ENCODE results near the gene CATSPERE.
A peak's percentile ranks its signal among the peaks of the same experiment; 100 is the strongest.

CATSPERE gene

GRCh38 chr1:244450597-244451538 lies 10.2 kb upstream of the CATSPERE start:
- TF ChIP-seq CTCF (conservative IDR thresholded peaks at IDR 0.05; ENCODE audit: low read length) (no peak), EZH2phosphoT487 (IDR thresholded peaks at IDR 0.05; ENCODE audit: borderline replicate concordance) (no peak)
- Histone ChIP-seq H3K9me3 (ENCODE audit: insufficient read depth, low read depth, low read length) (no peaks in the 10 kb centered on the region), H3K27me3 (ENCODE audit: insufficient read depth, low read length, poor library complexity, severe bottlenecking) (no peaks in the 10 kb centered on the region), H3K9me2 (replicated peaks; ENCODE audit: low read depth, low read length) (no peaks in the 10 kb centered on the region), H3K36me3 (ENCODE audit: insufficient read depth, low read length) (no peaks in the 10 kb centered on the region), H3K9ac (ENCODE audit: low read depth, low read length, poor library complexity, severe bottlenecking) (peak overlapping the region; percentile 96), H2AFZ (ENCODE audit: low read length) (peak overlapping the region; percentile 92), H4K20me1 (ENCODE audit: insufficient read depth, low read length, poor library complexity, severe bottlenecking) (peaks cover 50% of the 10 kb centered on the region), H3K4me1 (ENCODE audit: insufficient read depth, low read length, poor library complexity, severe bottlenecking) (peaks cover 56% of the 10 kb centered on the region), H3K79me2 (ENCODE audit: insufficient read depth, low read length) (peaks cover 57% of the 10 kb centered on the region), H3F3A (ENCODE audit: low read depth) (no peaks in the 10 kb centered on the region), H3K4me2 (ENCODE audit: low read depth, low read length, poor library complexity, severe bottlenecking) (peak overlapping the region; percentile 99), H3K4me3 (ENCODE audit: low read length, poor library complexity, severe bottlenecking) (peak overlapping the region; percentile 100)

DNA sequence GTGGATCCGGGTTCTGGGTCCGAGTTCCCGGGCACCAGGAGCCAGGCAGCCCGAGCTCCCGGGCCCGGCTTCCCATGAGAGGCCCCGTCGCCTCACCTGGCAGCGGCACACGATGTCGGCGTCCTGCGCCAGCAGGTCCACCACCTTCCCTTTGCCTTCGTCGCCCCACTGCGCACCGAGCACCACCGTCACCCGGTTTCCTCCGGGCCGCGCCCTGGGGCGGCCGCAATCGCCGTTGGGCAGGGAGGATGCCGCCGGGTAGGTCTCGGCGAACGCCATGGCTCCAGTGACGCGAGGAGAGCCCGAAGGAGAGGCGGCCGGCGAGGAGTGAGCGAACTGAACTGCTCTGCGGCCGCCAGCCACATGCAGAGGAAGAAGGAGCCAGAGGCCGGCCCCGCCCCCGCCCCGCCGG lies 9.5 kb upstream of the CATSPERE start, which contains the start of gene ADSS2:
Gene ADSS2 (minus strand): TSS at position 371 of the 412 bp plus-strand sequence. CDS start 92 bp downstream, at position 279.
- H2AFZ ChIP-seq (ENCODE audit: low read length) = peak within 1 kb of the TSS; percentile 92
- no peaks in the 10 kb centered on the region for H3K9me3 ChIP-seq (ENCODE audit: insufficient read depth, low read depth, low read length)
- H3F3A ChIP-seq (ENCODE audit: low read depth) = no peaks in the 10 kb centered on the region
- H3K79me2 ChIP-seq (ENCODE audit: insufficient read depth, low read length) = peaks cover 50% of the 10 kb centered on the region
- H3K27me3 ChIP-seq (ENCODE audit: insufficient read depth, low read length, poor library complexity, severe bottlenecking) = no peaks in the 10 kb centered on the region
- peaks cover 49% of the 10 kb centered on the region for H3K4me1 ChIP-seq (ENCODE audit: insufficient read depth, low read length, poor library complexity, severe bottlenecking)
- peak within 1 kb of the TSS; percentile 96 for H3K9ac ChIP-seq (ENCODE audit: low read depth, low read length, poor library complexity, severe bottlenecking)
- peak within 1 kb of the TSS; percentile 100 for H3K4me3 ChIP-seq (ENCODE audit: low read length, poor library complexity, severe bottlenecking)
- no peak for TF ChIP-seq CTCF (conservative IDR thresholded peaks at IDR 0.05; ENCODE audit: low read length)
- TF ChIP-seq EZH2phosphoT487 (IDR thresholded peaks at IDR 0.05; ENCODE audit: borderline replicate concordance) = no peak
- no peaks in the 10 kb centered on the region for H3K9me2 ChIP-seq (replicated peaks; ENCODE audit: low read depth, low read length)
- H3K36me3 ChIP-seq (ENCODE audit: insufficient read depth, low read length) = no peaks in the 10 kb centered on the region
- peak within 1 kb of the TSS; percentile 99 for H3K4me2 ChIP-seq (ENCODE audit: low read depth, low read length, poor library complexity, severe bottlenecking)
- peaks cover 43% of the 10 kb centered on the region for H4K20me1 ChIP-seq (ENCODE audit: insufficient read depth, low read length, poor library complexity, severe bottlenecking)

GRCh38 chr1:244451951-244452795 lies 8.9 kb upstream of the CATSPERE start:
- H3K4me1 ChIP-seq (ENCODE audit: insufficient read depth, low read length, poor library complexity, severe bottlenecking) = peaks cover 44% of the 10 kb centered on the region
- H3K36me3 ChIP-seq (ENCODE audit: insufficient read depth, low read length) = no peaks in the 10 kb centered on the region
- peaks cover 44% of the 10 kb centered on the region for H3K79me2 ChIP-seq (ENCODE audit: insufficient read depth, low read length)
- H3K9me3 ChIP-seq (ENCODE audit: insufficient read depth, low read depth, low read length) = no peaks in the 10 kb centered on the region
- H3F3A ChIP-seq (ENCODE audit: low read depth) = no peaks in the 10 kb centered on the region
- peak overlapping the region; percentile 81 for H3K4me2 ChIP-seq (ENCODE audit: low read depth, low read length, poor library complexity, severe bottlenecking)
- TF ChIP-seq EZH2phosphoT487 (IDR thresholded peaks at IDR 0.05; ENCODE audit: borderline replicate concordance) = no peak
- peak; percentile 51 for TF ChIP-seq CTCF (conservative IDR thresholded peaks at IDR 0.05; ENCODE audit: low read length)
- H2AFZ ChIP-seq (ENCODE audit: low read length) = peak overlapping the region; percentile 77
- H3K9me2 ChIP-seq (replicated peaks; ENCODE audit: low read depth, low read length) = no peaks in the 10 kb centered on the region
- H3K9ac ChIP-seq (ENCODE audit: low read depth, low read length, poor library complexity, severe bottlenecking) = peak overlapping the region; percentile 96
- no peaks in the 10 kb centered on the region for H3K27me3 ChIP-seq (ENCODE audit: insufficient read depth, low read length, poor library complexity, severe bottlenecking)
- H3K4me3 ChIP-seq (ENCODE audit: low read length, poor library complexity, severe bottlenecking) = peak overlapping the region; percentile 100
- peaks cover 36% of the 10 kb centered on the region for H4K20me1 ChIP-seq (ENCODE audit: insufficient read depth, low read length, poor library complexity, severe bottlenecking)

All from Loucy (cell line).